Measurements from ENCODE around the gene KRTAP10-1.
"Not testable (repeated sequence)": the region's sequence is repeated elsewhere in the genome, so short reads cannot be mapped to it uniquely, and the experiment has no call there.

The KRTAP10-1 gene

GRCh38 chr21:44505673-44506278, 34.2 kb downstream of the KRTAP10-1 start:
- no peak for DNase-seq (ENCODE audit: low read depth in 4 of 4, low spot score in 1 of 4)

- DNase-seq (ENCODE audit: low read depth in 4 of 4, low spot score in 1 of 4), result no peak
Observed at GRCh38 chr21:44503901-44504399, 36.0 kb downstream of the KRTAP10-1 start.

GRCh38 chr21:44503006-44503889, 36.7 kb downstream of the KRTAP10-1 start:
- not testable (repeated sequence) for DNase-seq (ENCODE audit: low read depth in 4 of 4, low spot score in 1 of 4)

- no peak for DNase-seq (ENCODE audit: low read depth in 4 of 4, low spot score in 1 of 4)
Observed at GRCh38 chr21:44502171-44502958, 37.6 kb downstream of the KRTAP10-1 start.

- no peak for DNase-seq (ENCODE audit: low read depth in 4 of 4, low spot score in 1 of 4)
Observed at GRCh38 chr21:44500111-44500510, 39.9 kb downstream of the KRTAP10-1 start.

GRCh38 chr21:44499631-44500030, 40.4 kb downstream of the KRTAP10-1 start:
- DNase-seq (ENCODE audit: low read depth in 4 of 4, low spot score in 1 of 4), result no peak

GRCh38 chr21:44499211-44499560, 40.8 kb downstream of the KRTAP10-1 start:
- no peak for DNase-seq (ENCODE audit: low read depth in 4 of 4, low spot score in 1 of 4)

GRCh38 chr21:44498280-44499210, 41.5 kb downstream of the KRTAP10-1 start:
- no peak for DNase-seq (ENCODE audit: low read depth in 4 of 4, low spot score in 1 of 4)

GRCh38 chr21:44497703-44498126, 42.3 kb downstream of the KRTAP10-1 start:
- DNase-seq (ENCODE audit: low read depth in 4 of 4, low spot score in 1 of 4), result no peak

- no peak for DNase-seq (ENCODE audit: low read depth in 4 of 4, low spot score in 1 of 4)
Observed at GRCh38 chr21:44496564-44497550, 43.1 kb downstream of the KRTAP10-1 start.

- DNase-seq (ENCODE audit: low read depth in 4 of 4, low spot score in 1 of 4), result no peak
Observed at GRCh38 chr21:44495611-44496563, 44.1 kb downstream of the KRTAP10-1 start.

GRCh38 chr21:44494956-44495355, 45.0 kb downstream of the KRTAP10-1 start:
- DNase-seq (ENCODE audit: low read depth in 4 of 4, low spot score in 1 of 4), result no peak

GRCh38 chr21:44494418-44494817, 45.6 kb downstream of the KRTAP10-1 start:
- DNase-seq (ENCODE audit: low read depth in 4 of 4, low spot score in 1 of 4), result no peak

- DNase-seq (ENCODE audit: low read depth in 4 of 4, low spot score in 1 of 4), result no peak
Observed at GRCh38 chr21:44492567-44493385, 47.2 kb downstream of the KRTAP10-1 start.

- no peak for DNase-seq (ENCODE audit: low read depth in 4 of 4, low spot score in 1 of 4)
Observed at GRCh38 chr21:44490816-44491215, 49.2 kb downstream of the KRTAP10-1 start.

- DNase-seq (ENCODE audit: low read depth in 4 of 4, low spot score in 1 of 4), result no peak
Observed at GRCh38 chr21:44490405-44490804, 49.6 kb downstream of the KRTAP10-1 start.

GRCh38 chr21:44489962-44490361, 50.0 kb downstream of the KRTAP10-1 start:
- DNase-seq (ENCODE audit: low read depth in 4 of 4, low spot score in 1 of 4), result no peak
